GM23338 (cell line): ENCODE data around the gene PIGN. TPM values are rescaled to one million over a fixed set of nuclear protein-coding genes. Genes with fewer than 3 reads are reported as not detected.

ENCODE experiments used
- ATAC-seq: fragments of 200-7000 bp; cut with Tn5 transposase; 3 replicates; pipeline ENCODE4 v1.9.1; 2020
- DNase-seq: peaks from one replicate; pipeline ENCODE4 v3.0.0-alpha.2; 2015; ENCODE audit warnings: low spot score
- H2AFZ ChIP-seq: fragments of 200-600 bp; sonication (generic); 2 replicates; pipeline ENCODE4 v1.8.0; 2016; ENCODE audit warnings: antibody characterized with exemption, mild to moderate bottlenecking, moderate library complexity
- H3F3A ChIP-seq: fragments of 200-600 bp; sonication (generic); replicated peaks from 2 replicates; pipeline ENCODE4 v1.8.0; 2017; ENCODE audit warnings: antibody characterized with exemption, mixed run types, low read depth
- H3K27ac ChIP-seq: fragments of 200-600 bp; sonication (generic); 2 replicates; pipeline ENCODE4 v1.6.1; 2016; ENCODE audit warnings: low read depth
- H3K27me3 ChIP-seq: fragments of 200-600 bp; sonication (generic); 2 replicates; pipeline ENCODE4 v1.8.0; 2016; ENCODE audit warnings: mild to moderate bottlenecking, mixed run types, moderate library complexity; ENCODE audit not compliant: insufficient read depth
- H3K36me3 ChIP-seq: fragments of 200-600 bp; sonication (generic); 2 replicates; pipeline ENCODE4 v1.8.0; 2016; ENCODE audit warnings: mild to moderate bottlenecking; ENCODE audit not compliant: insufficient read depth
- H3K4me1 ChIP-seq: fragments of 200-600 bp; sonication (generic); 2 replicates; pipeline ENCODE4 v1.8.0; 2016; ENCODE audit warnings: mild to moderate bottlenecking, moderate library complexity; ENCODE audit not compliant: insufficient read depth
- H3K4me2 ChIP-seq: fragments of 200-600 bp; sonication (generic); 2 replicates; pipeline ENCODE4 v1.7.1; 2017; ENCODE audit warnings: mixed run types
- H3K4me3 ChIP-seq: fragments of 200-600 bp; sonication (generic); 2 replicates; pipeline ENCODE4 v1.6.1; 2016; ENCODE audit warnings: mixed run types
- H3K79me2 ChIP-seq: fragments of 200-600 bp; sonication (generic); replicated peaks from 2 replicates; pipeline ENCODE4 v1.8.0; 2017; ENCODE audit warnings: mild to moderate bottlenecking; ENCODE audit not compliant: insufficient read depth
- H3K9me2 ChIP-seq: fragments of 200-600 bp; sonication (generic); 2 replicates; pipeline ENCODE4 v1.8.0; 2017; ENCODE audit not compliant: insufficient read depth
- H4K20me1 ChIP-seq: fragments of 200-600 bp; sonication (generic); replicated peaks from 2 replicates; pipeline ENCODE4 v1.8.0; 2017; ENCODE audit warnings: mild to moderate bottlenecking; ENCODE audit not compliant: insufficient read depth
- H3K27ac Mint-ChIP-seq: 2 replicates; pipeline ENCODE4 v1.8.0; 2020; ENCODE audit warnings: inconsistent platforms, mild to moderate bottlenecking, moderate library complexity, mixed read lengths
- H3K27me3 Mint-ChIP-seq: 3 replicates; pipeline ENCODE4 v1.8.0; 2022; ENCODE audit warnings: low read depth, mild to moderate bottlenecking, moderate library complexity, mixed read lengths, inconsistent platforms; ENCODE audit not compliant: insufficient read depth, poor library complexity
- H3K36me3 Mint-ChIP-seq: 3 replicates; pipeline ENCODE4 v1.8.0; 2021; ENCODE audit warnings: low read depth, mild to moderate bottlenecking, inconsistent platforms, moderate library complexity, mixed read lengths
- H3K4me1 Mint-ChIP-seq: 3 replicates; pipeline ENCODE4 v1.8.0; 2020; ENCODE audit warnings: mild to moderate bottlenecking, inconsistent platforms, mixed read lengths
- H3K4me3 Mint-ChIP-seq: 3 replicates; pipeline ENCODE4 v1.8.0; 2021; ENCODE audit warnings: moderate library complexity, mild to moderate bottlenecking, inconsistent platforms, mixed read lengths
- H3K9me3 Mint-ChIP-seq: 3 replicates; pipeline ENCODE4 v1.8.0; 2020; ENCODE audit warnings: moderate library complexity, mild to moderate bottlenecking, inconsistent platforms, mixed read lengths
- EZH2 ChIP-seq: fragments of 200-600 bp; sonication (generic); IDR thresholded peaks from one replicate; pipeline ENCODE4 v1.8.0; 2017; ENCODE audit warnings: antibody characterized with exemption, mild to moderate bottlenecking, low read depth; ENCODE audit not compliant: unreplicated experiment
- JUNB ChIP-seq: IDR thresholded peaks from one replicate; pipeline ENCODE4 v1.6.1; 2016; ENCODE audit warnings: antibody characterized with exemption; ENCODE audit not compliant: unreplicated experiment
- POLR2AphosphoS5 ChIP-seq: IDR thresholded peaks from 2 replicates; pipeline ENCODE4 v1.6.1; 2016; ENCODE audit warnings: antibody characterized with exemption, low read depth
- STAT1 ChIP-seq: IDR thresholded peaks from one replicate; pipeline ENCODE4 v1.6.1; 2016; ENCODE audit warnings: antibody characterized with exemption; ENCODE audit not compliant: unreplicated experiment
- ZNF114 ChIP-seq: fragments of 250-450 bp; sonication (Bioruptor Pico); IDR thresholded peaks from 2 replicates; pipeline ENCODE4 v1.5.0; 2020; ENCODE audit warnings: mild to moderate bottlenecking, moderate library complexity
- ZNF331 ChIP-seq: fragments of 250-450 bp; sonication (Bioruptor Pico); IDR thresholded peaks from 2 replicates; pipeline ENCODE4 v1.5.0; 2020; ENCODE audit warnings: low read depth, mild to moderate bottlenecking, moderate library complexity
- ZNF462 ChIP-seq: fragments of 250-450 bp; sonication (Bioruptor Pico); IDR thresholded peaks from 2 replicates; pipeline ENCODE4 v1.5.0; 2020; ENCODE audit warnings: mild to moderate bottlenecking, moderate library complexity
- polyA plus RNA-seq: library from polyadenylated mRNA; unstranded; fragments of >200 nt; fragmentation: Nextera tagmentation; extraction: Ambion mirVana; gene quantifications from 2 replicates; pipeline ENCODE4 v1.2.1, GENCODE V29; 2016
- total RNA-seq: library from RNA; depleted of rRNA; stranded (reverse); fragments of >200 nt; shearing (Covaris generic); gene quantifications from 2 replicates; pipeline ENCODE4 v1.2.3, GENCODE V29; 2014

Gene PIGN
- total and polyA plus RNA-seq, 2 experiments from 2014 or later, result 9.4 to 33.0 TPM

GRCh38 chr18:62102221-62102620, 84.6 kb downstream of the PIGN start:
- H3K27me3 Mint-ChIP-seq, result no peaks in the 10 kb centered on the region
- no peaks in the 10 kb centered on the region for H3K36me3 ChIP-seq
- H3K9me3 Mint-ChIP-seq, result no peaks in the 10 kb centered on the region
- no peaks in the 10 kb centered on the region for H3K27me3 ChIP-seq
- H3K4me3 Mint-ChIP-seq, result no peak overlapping the region
- H3K4me1 ChIP-seq, result no peaks in the 10 kb centered on the region
- H3K9me2 ChIP-seq, result no peaks in the 10 kb centered on the region
- no peaks in the 10 kb centered on the region for H4K20me1 ChIP-seq
- no peak overlapping the region for H3K27ac Mint-ChIP-seq
- no peak overlapping the region for H3K27ac ChIP-seq
- peaks cover 23% of the 10 kb centered on the region; the same call in 2 of the 3 replicates for H3K36me3 Mint-ChIP-seq
- no peak overlapping the region for H3K4me2 ChIP-seq
- no peak for ATAC-seq
- peaks cover 6% of the 10 kb centered on the region; the same call in 2 of the 3 replicates for H3K4me1 Mint-ChIP-seq
- TF ChIP-seq STAT1 (no peak), POLR2AphosphoS5 (no peak), ZNF114 (no peak)
- H2AFZ ChIP-seq, result no peak overlapping the region
- DNase-seq, result no peak
- H3F3A ChIP-seq, result no peaks in the 10 kb centered on the region
- no peaks in the 10 kb centered on the region for H3K79me2 ChIP-seq
- no peak overlapping the region for H3K4me3 ChIP-seq

GRCh38 chr18:62101321-62101721, 85.5 kb downstream of the PIGN start:
- Mint-ChIP-seq H3K4me1 (peaks cover 6% of the 10 kb centered on the region; the same call in 2 of the 3 replicates), H3K27me3 (no peaks in the 10 kb centered on the region), H3K36me3 (peaks cover 23% of the 10 kb centered on the region; the same call in 2 of the 3 replicates), H3K27ac (no peak overlapping the region), H3K4me3 (no peak overlapping the region), H3K9me3 (no peaks in the 10 kb centered on the region)
- H4K20me1 ChIP-seq, result no peaks in the 10 kb centered on the region
- ATAC-seq, result no peak
- H3K27me3 ChIP-seq, result no peaks in the 10 kb centered on the region
- no peaks in the 10 kb centered on the region for H3K36me3 ChIP-seq
- H3K9me2 ChIP-seq, result no peaks in the 10 kb centered on the region
- no peak overlapping the region for H3K4me2 ChIP-seq
- H3K4me3 ChIP-seq, result no peak overlapping the region
- H2AFZ ChIP-seq, result no peak overlapping the region
- TF ChIP-seq ZNF331, result no peak
- TF ChIP-seq ZNF114, result no peak
- no peak for TF ChIP-seq EZH2
- no peak for TF ChIP-seq ZNF462 (CRISPR knock-in tag)
- no peak for TF ChIP-seq JUNB
- no peak for TF ChIP-seq STAT1
- no peaks in the 10 kb centered on the region for H3F3A ChIP-seq
- H3K27ac ChIP-seq, result no peak overlapping the region
- no peaks in the 10 kb centered on the region for H3K4me1 ChIP-seq
- DNase-seq, result no peak
- no peaks in the 10 kb centered on the region for H3K79me2 ChIP-seq
